MM.1S (cell line): ENCODE results near the gene NRM.

Experiments
- DNase-seq: peaks from one replicate; pipeline ENCODE4 v3.0.0-alpha.2; 2015
- H2AFZ ChIP-seq: fragments of 300-600 bp; sonication (generic); 2 replicates; pipeline ENCODE4 v1.6.0; 2016; ENCODE audit warnings: antibody characterized with exemption, low read length
- H3F3A ChIP-seq: fragments of 300-600 bp; sonication (generic); 2 replicates; pipeline ENCODE4 v1.6.1; 2016; ENCODE audit warnings: mild to moderate bottlenecking, antibody characterized with exemption, low read length, moderate library complexity, mixed read lengths; ENCODE audit not compliant: insufficient read depth
- H3K27ac ChIP-seq: fragments of 300-600 bp; sonication (generic); 2 replicates; pipeline ENCODE4 v1.5.1; 2016; ENCODE audit warnings: mild to moderate bottlenecking, low read length
- H3K27me3 ChIP-seq: fragments of 300-600 bp; sonication (generic); replicated peaks from 2 replicates; pipeline ENCODE4 v1.6.0; 2016; ENCODE audit warnings: low read length; ENCODE audit not compliant: insufficient read depth
- H3K36me3 ChIP-seq: fragments of 300-600 bp; sonication (generic); replicated peaks from 2 replicates; pipeline ENCODE4 v1.6.1; 2016; ENCODE audit warnings: mild to moderate bottlenecking, low read length, mixed read lengths; ENCODE audit not compliant: insufficient read depth
- H3K4me1 ChIP-seq: fragments of 300-600 bp; sonication (generic); 2 replicates; pipeline ENCODE4 v1.6.1; 2016; ENCODE audit warnings: low read length, mixed read lengths
- H3K4me2 ChIP-seq: fragments of 300-600 bp; sonication (generic); 2 replicates; pipeline ENCODE4 v1.6.0; 2016; ENCODE audit warnings: low read depth, low read length
- H3K4me3 ChIP-seq: fragments of 300-600 bp; sonication (generic); 2 replicates; pipeline ENCODE4 v1.5.1; 2016; ENCODE audit warnings: low read length, mixed read lengths
- H3K79me2 ChIP-seq: fragments of 300-600 bp; sonication (generic); 2 replicates; pipeline ENCODE4 v1.6.1; 2016; ENCODE audit warnings: mixed run types, low read length, mixed read lengths
- H3K9ac ChIP-seq: fragments of 300-600 bp; sonication (generic); 2 replicates; pipeline ENCODE4 v1.6.1; 2016; ENCODE audit warnings: low read length, mixed read lengths
- H3K9me2 ChIP-seq: fragments of 300-600 bp; sonication (generic); replicated peaks from 2 replicates; pipeline ENCODE4 v1.6.1; 2016; ENCODE audit warnings: mild to moderate bottlenecking, low read length, mixed read lengths; ENCODE audit not compliant: insufficient read depth
- H3K9me3 ChIP-seq: fragments of 300-600 bp; sonication (generic); replicated peaks from 2 replicates; pipeline ENCODE4 v1.6.1; 2016; ENCODE audit warnings: mild to moderate bottlenecking, low read length, mixed read lengths; ENCODE audit not compliant: insufficient read depth
- H4K20me1 ChIP-seq: fragments of 300-600 bp; sonication (generic); 2 replicates; pipeline ENCODE4 v1.6.1; 2016; ENCODE audit warnings: mild to moderate bottlenecking, low read length, moderate library complexity, mixed read lengths; ENCODE audit not compliant: insufficient read depth
- EZH2 ChIP-seq: fragments of 300-600 bp; sonication (generic); optimal IDR thresholded peaks from 2 replicates; pipeline ENCODE3; 2017; ENCODE audit warnings: low read depth, mild to moderate bottlenecking, antibody characterized with exemption, low read length, mixed read lengths
- EZH2phosphoT487 ChIP-seq: fragments of 300-600 bp; sonication (generic); IDR thresholded peaks from 2 replicates; pipeline ENCODE4 v1.6.1; 2018; ENCODE audit warnings: antibody characterized with exemption, low read length
- TF ChIP-seq, protein P1 (sequence below): fragments of 300-600 bp; sonication (generic); IDR thresholded peaks from 2 replicates; pipeline ENCODE4 v1.5.1; 2016; ENCODE audit warnings: antibody characterized with exemption, low read length, mixed read lengths

The NRM gene

DNA sequence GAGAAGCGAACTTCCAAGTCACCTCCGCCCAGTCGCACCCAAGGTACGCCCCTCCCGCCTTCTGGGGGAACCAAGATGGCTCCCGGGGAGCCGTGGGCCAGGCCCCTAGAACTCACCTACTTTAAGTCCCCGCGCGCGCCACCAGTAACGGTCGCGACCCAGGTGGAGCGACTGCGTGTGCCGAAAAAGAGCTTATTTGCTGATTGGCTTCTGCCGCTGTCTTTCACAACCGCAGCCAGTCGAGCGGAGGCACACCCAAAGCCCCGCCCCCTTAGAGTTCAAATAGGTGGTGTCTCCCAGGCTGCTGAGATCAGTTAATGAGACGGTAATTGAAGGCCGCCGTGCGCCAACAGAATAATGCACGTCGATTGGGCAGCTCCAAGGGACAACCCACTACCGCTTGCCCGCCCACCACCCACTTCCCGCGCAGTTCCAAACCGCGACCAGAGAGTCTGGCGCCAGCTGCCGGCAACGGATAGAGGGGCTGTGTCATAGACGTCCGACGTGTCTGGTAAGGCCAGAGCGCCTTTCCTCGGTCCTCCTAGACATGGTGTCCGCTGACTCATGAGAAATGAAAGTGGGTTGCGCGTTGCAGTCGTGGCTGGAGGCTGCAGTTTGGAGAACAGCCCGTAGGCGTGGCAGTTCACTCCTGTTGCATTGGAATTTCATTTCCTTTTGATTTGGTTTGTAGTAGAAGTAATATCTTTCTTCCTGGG is 26.5 kb upstream of the NRM start, which contains the start of gene MDC1:
Gene MDC1, minus strand, starts transcription at position 153 of the 716 bp plus-strand sequence. CDS start 2,106 bp downstream, outside the sequence.
- peak; percentile 99 for DNase-seq
- H4K20me1 ChIP-seq, result peaks cover 6% of the 10 kb centered on the region
- H3K36me3 ChIP-seq, result peaks cover 3% of the 10 kb centered on the region; the same call in 1 of the 2 replicates
- peak within 1 kb of the TSS; percentile 77 for H3K27ac ChIP-seq
- H3K9ac ChIP-seq, result peak within 1 kb of the TSS; percentile 84
- H3K9me3 ChIP-seq, result no peaks in the 10 kb centered on the region
- no peaks in the 10 kb centered on the region for H3K9me2 ChIP-seq
- H3K4me1 ChIP-seq, result peaks cover 8% of the 10 kb centered on the region
- H2AFZ ChIP-seq, result peak within 1 kb of the TSS; percentile 72
- peak within 1 kb of the TSS; percentile 75 for H3K4me3 ChIP-seq
- H3K4me2 ChIP-seq, result peak within 1 kb of the TSS; percentile 94
- H3K27me3 ChIP-seq, result no peaks in the 10 kb centered on the region
- peaks cover 39% of the 10 kb centered on the region for H3F3A ChIP-seq
- TF ChIP-seq EZH2phosphoT487, result no peak
- TF ChIP-seq, protein P1, sequence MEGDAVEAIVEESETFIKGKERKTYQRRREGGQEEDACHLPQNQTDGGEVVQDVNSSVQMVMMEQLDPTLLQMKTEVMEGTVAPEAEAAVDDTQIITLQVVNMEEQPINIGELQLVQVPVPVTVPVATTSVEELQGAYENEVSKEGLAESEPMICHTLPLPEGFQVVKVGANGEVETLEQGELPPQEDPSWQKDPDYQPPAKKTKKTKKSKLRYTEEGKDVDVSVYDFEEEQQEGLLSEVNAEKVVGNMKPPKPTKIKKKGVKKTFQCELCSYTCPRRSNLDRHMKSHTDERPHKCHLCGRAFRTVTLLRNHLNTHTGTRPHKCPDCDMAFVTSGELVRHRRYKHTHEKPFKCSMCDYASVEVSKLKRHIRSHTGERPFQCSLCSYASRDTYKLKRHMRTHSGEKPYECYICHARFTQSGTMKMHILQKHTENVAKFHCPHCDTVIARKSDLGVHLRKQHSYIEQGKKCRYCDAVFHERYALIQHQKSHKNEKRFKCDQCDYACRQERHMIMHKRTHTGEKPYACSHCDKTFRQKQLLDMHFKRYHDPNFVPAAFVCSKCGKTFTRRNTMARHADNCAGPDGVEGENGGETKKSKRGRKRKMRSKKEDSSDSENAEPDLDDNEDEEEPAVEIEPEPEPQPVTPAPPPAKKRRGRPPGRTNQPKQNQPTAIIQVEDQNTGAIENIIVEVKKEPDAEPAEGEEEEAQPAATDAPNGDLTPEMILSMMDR, result peak; percentile 13; the same call in 1 of the 2 replicates
- TF ChIP-seq EZH2, result no peak
- peaks cover 35% of the 10 kb centered on the region for H3K79me2 ChIP-seq

DNA sequence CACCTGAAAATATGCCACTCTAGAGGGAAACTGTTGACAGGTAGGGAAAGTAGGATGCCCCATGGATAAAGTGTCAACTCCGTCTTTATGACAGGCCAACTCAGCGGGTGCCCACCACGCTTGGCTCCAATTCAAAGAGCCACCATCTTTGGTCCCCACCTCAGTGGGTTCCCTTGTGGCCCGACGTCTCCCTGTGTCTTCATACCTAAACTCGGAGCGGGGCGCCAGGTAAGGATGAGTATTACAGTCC is 26.0 kb upstream of the NRM start:
- DNase-seq, result no peak
- Histone ChIP-seq H3K36me3 (peaks cover 3% of the 10 kb centered on the region; the same call in 1 of the 2 replicates), H3K79me2 (peaks cover 30% of the 10 kb centered on the region), H3K4me3 (peak overlapping the region; percentile 75), H3K4me1 (peaks cover 8% of the 10 kb centered on the region), H3K27ac (peak overlapping the region; percentile 77), H3K9ac (peak overlapping the region; percentile 84), H3K27me3 (no peaks in the 10 kb centered on the region), H3K9me2 (no peaks in the 10 kb centered on the region), H2AFZ (peak overlapping the region; percentile 43), H4K20me1 (peaks cover 3% of the 10 kb centered on the region), H3F3A (peaks cover 34% of the 10 kb centered on the region), H3K9me3 (no peaks in the 10 kb centered on the region), H3K4me2 (peak overlapping the region; percentile 94)
- TF ChIP-seq, protein P1, result no peak
- TF ChIP-seq EZH2 (no peak), EZH2phosphoT487 (no peak)

DNA sequence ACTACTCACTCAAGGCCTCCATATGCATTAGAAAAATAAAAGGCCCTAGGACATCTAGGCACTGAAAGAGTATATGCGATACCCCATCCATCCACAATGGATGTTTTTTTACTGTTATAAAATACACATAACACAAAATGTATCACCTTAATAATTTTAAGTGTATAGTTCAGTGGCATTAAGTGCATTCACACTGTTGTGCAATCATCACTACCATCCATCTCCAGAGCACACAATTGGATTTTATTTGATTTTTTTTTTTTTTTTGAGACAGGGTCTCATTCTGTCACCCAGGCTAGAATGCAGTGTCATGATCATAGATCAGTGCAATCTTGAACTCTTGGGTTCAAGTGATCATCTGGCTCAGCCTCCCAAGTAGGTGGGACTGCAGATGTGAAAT is 23.5 kb upstream of the NRM start:
- peaks cover 3% of the 10 kb centered on the region; the same call in 1 of the 2 replicates for H3K36me3 ChIP-seq
- H4K20me1 ChIP-seq, result no peaks in the 10 kb centered on the region
- H3K9ac ChIP-seq, result no peak overlapping the region
- H3K4me3 ChIP-seq, result no peak overlapping the region
- no peak overlapping the region for H3K27ac ChIP-seq
- H3K27me3 ChIP-seq, result no peaks in the 10 kb centered on the region
- H3K79me2 ChIP-seq, result peaks cover 13% of the 10 kb centered on the region
- H3K4me1 ChIP-seq, result peaks cover 8% of the 10 kb centered on the region
- no peaks in the 10 kb centered on the region for H3K9me3 ChIP-seq
- TF ChIP-seq EZH2, result no peak
- TF ChIP-seq, protein P1, result no peak
- no peak for TF ChIP-seq EZH2phosphoT487
- no peak overlapping the region for H2AFZ ChIP-seq
- H3K9me2 ChIP-seq, result no peaks in the 10 kb centered on the region
- no peak for DNase-seq
- peaks cover 15% of the 10 kb centered on the region for H3F3A ChIP-seq
- no peak overlapping the region for H3K4me2 ChIP-seq
